ENCODE measurements around the gene SLC25A13. TPM values are rescaled to one million over a fixed set of nuclear protein-coding genes. Genes with fewer than 3 reads are reported as not detected.

SLC25A13 gene
- total RNA-seq, 1 experiment from 2014 or later, result 71.7 TPM

GRCh38 chr7:96127746-96128145 is 194.2 kb downstream of the SLC25A13 start:
- Histone ChIP-seq H3K56ac (ENCODE audit: insufficient read length, low read depth, low read length) (no peak overlapping the region), H4K20me1 (ENCODE audit: control insufficient read depth, insufficient read depth, insufficient read length) (no peaks in the 10 kb centered on the region), H3K27ac (ENCODE audit: insufficient read length, low read depth, low read length) (no peak overlapping the region), H3K4me1 (ENCODE audit: insufficient read depth, low read length) (no peaks in the 10 kb centered on the region), H3K23ac (ENCODE audit: insufficient read length, low read depth, low read length) (no peak overlapping the region), H4K91ac (ENCODE audit: insufficient read length, low read depth, low read length) (no peak overlapping the region), H3K27me3 (ENCODE audit: insufficient read depth, low read length) (no peaks in the 10 kb centered on the region), H3K79me1 (ENCODE audit: insufficient read depth, low read depth, low read length, poor library complexity, severe bottlenecking) (no peaks in the 10 kb centered on the region), H2BK120ac (ENCODE audit: low read depth, low read length, poor library complexity, severe bottlenecking) (no peak overlapping the region), H2BK20ac (ENCODE audit: low read depth, low read length, poor library complexity, severe bottlenecking) (no peak overlapping the region), H3K9ac (ENCODE audit: extremely low read depth, insufficient read length, low read length) (no peak overlapping the region), H4K5ac (ENCODE audit: insufficient read length, low read depth, low read length) (no peak overlapping the region), H2BK12ac (ENCODE audit: insufficient read length, low read depth, low read length) (no peak overlapping the region), H3K4ac (ENCODE audit: low read depth, low read length) (no peak overlapping the region), H2BK5ac (ENCODE audit: insufficient read length, low read length) (no peak overlapping the region), H3K4me2 (ENCODE audit: insufficient read depth, insufficient read length, low read length) (no peak overlapping the region), H3T11ph (ENCODE audit: low read length) (no peak overlapping the region), H2BK15ac (ENCODE audit: low read depth, low read length) (no peak overlapping the region), H3K18ac (ENCODE audit: insufficient read length, low read depth, low read length) (no peak overlapping the region), H4K8ac (replicated peaks; ENCODE audit: insufficient read length, low read depth, low read length) (no peak overlapping the region), H3K9me3 (ENCODE audit: control insufficient read depth, low read depth, low read length) (no peaks in the 10 kb centered on the region), H3K14ac (ENCODE audit: insufficient read depth, low read length) (no peak overlapping the region), H2AK5ac (ENCODE audit: insufficient read length, low read length) (no peak overlapping the region), H2AFZ (ENCODE audit: low read length) (no peak overlapping the region), H3K23me2 (ENCODE audit: insufficient read length, low read depth, low read length, poor library complexity, severe bottlenecking) (no peaks in the 10 kb centered on the region), H3K79me2 (ENCODE audit: insufficient read depth, low read length) (no peaks in the 10 kb centered on the region)
- Mint-ChIP-seq H3K9me3 (no peaks in the 10 kb centered on the region), H3K36me3 (ENCODE audit: insufficient read depth in 1 of 3, low read depth in 3 of 3) (peaks cover 0 to 8% (median 2%) of the 10 kb centered on the region in 3 experiments; a peak in 3 of 7 replicates), H3K27ac (no peak overlapping the region), H3K27me3 (ENCODE audit: low read depth) (no peaks in the 10 kb centered on the region), H3K4me1 (peaks cover 26 to 35% of the 10 kb centered on the region in 2 experiments), H3K4me3 (no peak overlapping the region)
- no peak for TF ChIP-seq CTCF (conservative IDR thresholded peaks at IDR 0.05)
- no CpG with 5 or more reads among the region's 2 CpGs for WGBS (ENCODE audit: extremely low coverage, insufficient read length, low lambda C conversion rate)
- no peak for DNase-seq

Data from H9 (cell line).